ENCODE results near the gene UBE2E1.

- TF ChIP-seq CTCF (IDR thresholded peaks at IDR 0.05 in 8 of 11, conservative IDR thresholded peaks at IDR 0.05 in 3 of 11) (no peak), POLR2AphosphoS5 (IDR thresholded peaks at IDR 0.05) (no peak)
Measured at GRCh38 chr3:23885210-23885609, 79.5 kb downstream of the UBE2E1 start.
